SK-N-SH treated with all-trans-retinoic acid at 6 μM for 48 hours (cell line): ENCODE data around the gene SCRN1.
A peak's percentile ranks its signal among the peaks of the same experiment; 100 is the strongest.

Experiments used
- ATAC-seq: fragments of 200-7000 bp; cut with Tn5 transposase; 3 replicates; pipeline ENCODE4 v1.9.1; 2020; ENCODE audit warnings: mild to moderate bottlenecking, moderate library complexity
- ARNTL ChIP-seq: fragments of 450-650 bp; formaldehyde crosslinking; IDR thresholded peaks from 2 replicates; pipeline ENCODE4 v1.5.0; 2020; ENCODE audit warnings: low read depth, mild to moderate bottlenecking, moderate library complexity, borderline replicate concordance
- BACH2 ChIP-seq: fragments of 250-450 bp; sonication (Bioruptor Pico); IDR thresholded peaks from 2 replicates; pipeline ENCODE4 v1.9.0; 2021; ENCODE audit warnings: mild to moderate bottlenecking, borderline replicate concordance
- CSDC2 ChIP-seq: fragments of 250-450 bp; sonication (Bioruptor Pico); IDR thresholded peaks from 2 replicates; pipeline ENCODE4 v1.5.0; 2020; ENCODE audit warnings: mild to moderate bottlenecking, moderate library complexity
- CSRNP3 ChIP-seq: fragments of 250-450 bp; sonication (Bioruptor Pico); IDR thresholded peaks from 2 replicates; pipeline ENCODE4 v1.5.1; 2021; ENCODE audit warnings: mild to moderate bottlenecking, moderate library complexity
- ESRRG ChIP-seq: fragments of 250-450 bp; sonication (Bioruptor Pico); IDR thresholded peaks from 2 replicates; pipeline ENCODE4 v1.6.1; 2021; ENCODE audit warnings: mild to moderate bottlenecking
- GLIS3 ChIP-seq: fragments of 250-450 bp; sonication (Bioruptor Pico); IDR thresholded peaks from 2 replicates; pipeline ENCODE4 v1.5.0; 2020; ENCODE audit warnings: mild to moderate bottlenecking, moderate library complexity
- ISL1 ChIP-seq: fragments of 250-450 bp; sonication (Bioruptor Pico); IDR thresholded peaks from 2 replicates; pipeline ENCODE4 v2.1.2; 2022; ENCODE audit warnings: mild to moderate bottlenecking, moderate library complexity
- OSR1 ChIP-seq: fragments of 250-450 bp; sonication (Bioruptor Pico); IDR thresholded peaks from 2 replicates; pipeline ENCODE4 v1.8.0; 2022; ENCODE audit warnings: moderate library complexity, mild to moderate bottlenecking, inconsistent platforms
- PPARA ChIP-seq: fragments of 250-450 bp; sonication (Bioruptor Pico); IDR thresholded peaks from 2 replicates; pipeline ENCODE4 v1.5.0; 2020; ENCODE audit warnings: mild to moderate bottlenecking, borderline replicate concordance
- SNAI2 ChIP-seq: fragments of 250-450 bp; sonication (Bioruptor Pico); IDR thresholded peaks from 2 replicates; pipeline ENCODE4 v1.5.0; 2020; ENCODE audit warnings: mild to moderate bottlenecking, moderate library complexity
- TCF4 ChIP-seq: fragments of 250-450 bp; sonication (Bioruptor Pico); IDR thresholded peaks from 2 replicates; pipeline ENCODE4 v1.8.0; 2021; ENCODE audit warnings: mild to moderate bottlenecking, moderate library complexity, borderline replicate concordance
- TOX ChIP-seq: fragments of 250-450 bp; sonication (Bioruptor Pico); IDR thresholded peaks from 2 replicates; pipeline ENCODE4 v1.8.0; 2021; ENCODE audit warnings: mild to moderate bottlenecking, moderate library complexity, borderline replicate concordance
- ZC3H10 ChIP-seq: fragments of 250-450 bp; sonication (Bioruptor Pico); IDR thresholded peaks from 2 replicates; pipeline ENCODE4 v1.5.1; 2021; ENCODE audit warnings: mild to moderate bottlenecking, moderate library complexity
- ZFP3 ChIP-seq: fragments of 250-450 bp; sonication (Bioruptor Pico); IDR thresholded peaks from 2 replicates; pipeline ENCODE4 v1.5.0; 2020; ENCODE audit warnings: mild to moderate bottlenecking, moderate library complexity
- ZFP30 ChIP-seq: fragments of 450-650 bp; formaldehyde crosslinking; IDR thresholded peaks from 2 replicates; pipeline ENCODE4 v1.5.0; 2022; ENCODE audit warnings: mild to moderate bottlenecking, moderate library complexity
- ZNF565 ChIP-seq: fragments of 450-650 bp; formaldehyde crosslinking; conservative IDR thresholded peaks from 2 replicates; pipeline ENCODE4 v1.5.0; 2020; ENCODE audit warnings: low read depth, mild to moderate bottlenecking, moderate library complexity
- ZNF70 ChIP-seq: fragments of 450-650 bp; formaldehyde crosslinking; IDR thresholded peaks from 2 replicates; pipeline ENCODE4 v1.5.0; 2020; ENCODE audit warnings: mild to moderate bottlenecking, moderate library complexity
- TF ChIP-seq, protein P1 (sequence below): fragments of 250-450 bp; sonication (Bioruptor Pico); IDR thresholded peaks from 2 replicates; pipeline ENCODE4 v1.5.1; 2020; ENCODE audit warnings: low read depth, mild to moderate bottlenecking, moderate library complexity
- TF ChIP-seq, protein P2 (sequence below): fragments of 250-450 bp; sonication (Bioruptor Pico); IDR thresholded peaks from 2 replicates; pipeline ENCODE4 v1.8.0; 2020; ENCODE audit warnings: mild to moderate bottlenecking, moderate library complexity, borderline replicate concordance
- TF ChIP-seq, protein P3 (sequence below): fragments of 250-450 bp; sonication (Bioruptor Pico); IDR thresholded peaks from 2 replicates; pipeline ENCODE4 v1.5.0; 2020; ENCODE audit warnings: mild to moderate bottlenecking, moderate library complexity

The SCRN1 gene

GRCh38 chr7:29881724-29882123 is 107.9 kb downstream of the SCRN1 start:
- ATAC-seq, result no peak
- no peak for TF ChIP-seq TCF4 (CRISPR knock-in tag)
- no peak for TF ChIP-seq ZFP30 (CRISPR knock-in tag)
- no peak for TF ChIP-seq ZC3H10
- no peak for TF ChIP-seq SNAI2 (CRISPR knock-in tag)
- no peak for TF ChIP-seq TOX (CRISPR knock-in tag)
- TF ChIP-seq, protein P1, sequence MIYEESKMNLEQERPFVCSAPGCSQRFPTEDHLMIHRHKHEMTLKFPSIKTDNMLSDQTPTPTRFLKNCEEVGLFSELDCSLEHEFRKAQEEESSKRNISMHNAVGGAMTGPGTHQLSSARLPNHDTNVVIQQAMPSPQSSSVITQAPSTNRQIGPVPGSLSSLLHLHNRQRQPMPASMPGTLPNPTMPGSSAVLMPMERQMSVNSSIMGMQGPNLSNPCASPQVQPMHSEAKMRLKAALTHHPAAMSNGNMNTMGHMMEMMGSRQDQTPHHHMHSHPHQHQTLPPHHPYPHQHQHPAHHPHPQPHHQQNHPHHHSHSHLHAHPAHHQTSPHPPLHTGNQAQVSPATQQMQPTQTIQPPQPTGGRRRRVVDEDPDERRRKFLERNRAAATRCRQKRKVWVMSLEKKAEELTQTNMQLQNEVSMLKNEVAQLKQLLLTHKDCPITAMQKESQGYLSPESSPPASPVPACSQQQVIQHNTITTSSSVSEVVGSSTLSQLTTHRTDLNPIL (CRISPR knock-in tag), result no peak
- TF ChIP-seq OSR1 (CRISPR knock-in tag), result no peak
- no peak for TF ChIP-seq CSDC2 (CRISPR knock-in tag)
- TF ChIP-seq GLIS3 (CRISPR knock-in tag), result no peak
- TF ChIP-seq ZNF70 (CRISPR knock-in tag), result no peak
- TF ChIP-seq, protein P2, sequence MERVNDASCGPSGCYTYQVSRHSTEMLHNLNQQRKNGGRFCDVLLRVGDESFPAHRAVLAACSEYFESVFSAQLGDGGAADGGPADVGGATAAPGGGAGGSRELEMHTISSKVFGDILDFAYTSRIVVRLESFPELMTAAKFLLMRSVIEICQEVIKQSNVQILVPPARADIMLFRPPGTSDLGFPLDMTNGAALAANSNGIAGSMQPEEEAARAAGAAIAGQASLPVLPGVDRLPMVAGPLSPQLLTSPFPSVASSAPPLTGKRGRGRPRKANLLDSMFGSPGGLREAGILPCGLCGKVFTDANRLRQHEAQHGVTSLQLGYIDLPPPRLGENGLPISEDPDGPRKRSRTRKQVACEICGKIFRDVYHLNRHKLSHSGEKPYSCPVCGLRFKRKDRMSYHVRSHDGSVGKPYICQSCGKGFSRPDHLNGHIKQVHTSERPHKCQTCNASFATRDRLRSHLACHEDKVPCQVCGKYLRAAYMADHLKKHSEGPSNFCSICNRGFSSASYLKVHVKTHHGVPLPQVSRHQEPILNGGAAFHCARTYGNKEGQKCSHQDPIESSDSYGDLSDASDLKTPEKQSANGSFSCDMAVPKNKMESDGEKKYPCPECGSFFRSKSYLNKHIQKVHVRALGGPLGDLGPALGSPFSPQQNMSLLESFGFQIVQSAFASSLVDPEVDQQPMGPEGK (CRISPR knock-in tag), result no peak
- TF ChIP-seq, protein P3, sequence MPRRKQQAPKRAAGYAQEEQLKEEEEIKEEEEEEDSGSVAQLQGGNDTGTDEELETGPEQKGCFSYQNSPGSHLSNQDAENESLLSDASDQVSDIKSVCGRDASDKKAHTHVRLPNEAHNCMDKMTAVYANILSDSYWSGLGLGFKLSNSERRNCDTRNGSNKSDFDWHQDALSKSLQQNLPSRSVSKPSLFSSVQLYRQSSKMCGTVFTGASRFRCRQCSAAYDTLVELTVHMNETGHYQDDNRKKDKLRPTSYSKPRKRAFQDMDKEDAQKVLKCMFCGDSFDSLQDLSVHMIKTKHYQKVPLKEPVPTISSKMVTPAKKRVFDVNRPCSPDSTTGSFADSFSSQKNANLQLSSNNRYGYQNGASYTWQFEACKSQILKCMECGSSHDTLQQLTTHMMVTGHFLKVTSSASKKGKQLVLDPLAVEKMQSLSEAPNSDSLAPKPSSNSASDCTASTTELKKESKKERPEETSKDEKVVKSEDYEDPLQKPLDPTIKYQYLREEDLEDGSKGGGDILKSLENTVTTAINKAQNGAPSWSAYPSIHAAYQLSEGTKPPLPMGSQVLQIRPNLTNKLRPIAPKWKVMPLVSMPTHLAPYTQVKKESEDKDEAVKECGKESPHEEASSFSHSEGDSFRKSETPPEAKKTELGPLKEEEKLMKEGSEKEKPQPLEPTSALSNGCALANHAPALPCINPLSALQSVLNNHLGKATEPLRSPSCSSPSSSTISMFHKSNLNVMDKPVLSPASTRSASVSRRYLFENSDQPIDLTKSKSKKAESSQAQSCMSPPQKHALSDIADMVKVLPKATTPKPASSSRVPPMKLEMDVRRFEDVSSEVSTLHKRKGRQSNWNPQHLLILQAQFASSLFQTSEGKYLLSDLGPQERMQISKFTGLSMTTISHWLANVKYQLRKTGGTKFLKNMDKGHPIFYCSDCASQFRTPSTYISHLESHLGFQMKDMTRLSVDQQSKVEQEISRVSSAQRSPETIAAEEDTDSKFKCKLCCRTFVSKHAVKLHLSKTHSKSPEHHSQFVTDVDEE, result no peak
- TF ChIP-seq ESRRG (CRISPR knock-in tag), result no peak
- no peak for TF ChIP-seq ZNF565 (CRISPR knock-in tag)
- no peak for TF ChIP-seq BACH2 (CRISPR knock-in tag)

- ATAC-seq, result no peak
- TF ChIP-seq ISL1 (CRISPR knock-in tag), result no peak
- no peak for TF ChIP-seq ARNTL (CRISPR knock-in tag)
- TF ChIP-seq, protein P3, result no peak
- TF ChIP-seq, protein P1 (CRISPR knock-in tag), result no peak
- no peak for TF ChIP-seq ZNF565 (CRISPR knock-in tag)
Observed at GRCh38 chr7:29879609-29880008, 110.0 kb downstream of the SCRN1 start.

DNA sequence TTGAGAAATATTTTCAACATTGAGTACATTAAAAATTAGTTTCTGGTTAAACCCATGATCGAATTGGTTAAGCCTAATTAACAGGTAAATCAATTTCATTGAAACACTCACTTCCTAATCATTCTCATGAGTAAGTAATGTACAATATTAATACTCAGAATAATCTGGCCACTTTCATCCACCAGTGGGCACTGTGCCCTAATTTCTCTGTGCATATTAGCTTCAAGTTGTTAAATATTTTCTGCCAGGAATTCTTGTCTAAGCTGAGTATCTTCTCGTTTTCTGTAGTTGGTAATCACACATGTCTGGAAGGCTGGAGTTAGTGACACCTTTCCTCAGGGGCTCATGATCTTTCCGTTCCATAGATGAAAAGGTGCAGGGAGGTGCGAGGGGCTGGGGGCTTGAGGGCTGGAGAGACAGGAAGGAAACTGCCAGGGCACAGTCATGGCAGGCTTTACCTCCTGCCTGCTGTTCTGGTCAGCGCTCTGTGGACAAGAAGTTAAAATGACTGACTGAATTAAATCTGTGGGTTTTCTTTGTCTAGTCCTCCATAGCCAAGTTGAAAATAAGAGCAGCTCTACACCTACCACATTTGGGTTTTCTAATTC is 111.4 kb downstream of the SCRN1 start:
- TF ChIP-seq CSDC2 (CRISPR knock-in tag) (no peak), CSRNP3 (no peak), ZFP3 (CRISPR knock-in tag) (no peak), ARNTL (CRISPR knock-in tag) (no peak), PPARA (CRISPR knock-in tag) (no peak)
- peak; percentile 88 for ATAC-seq
